Measurements from ENCODE around the gene C2CD2. TPM values are rescaled to one million over a fixed set of nuclear protein-coding genes. Genes with fewer than 3 reads are reported as not detected.

The C2CD2 gene
- total and polyA plus RNA-seq, 10 of the 15 experiments (the other 5 are each of a cell fraction or from before 2014, with no cell fraction given) = 2.2 to 30.9 (median 9.9) TPM

DNA sequence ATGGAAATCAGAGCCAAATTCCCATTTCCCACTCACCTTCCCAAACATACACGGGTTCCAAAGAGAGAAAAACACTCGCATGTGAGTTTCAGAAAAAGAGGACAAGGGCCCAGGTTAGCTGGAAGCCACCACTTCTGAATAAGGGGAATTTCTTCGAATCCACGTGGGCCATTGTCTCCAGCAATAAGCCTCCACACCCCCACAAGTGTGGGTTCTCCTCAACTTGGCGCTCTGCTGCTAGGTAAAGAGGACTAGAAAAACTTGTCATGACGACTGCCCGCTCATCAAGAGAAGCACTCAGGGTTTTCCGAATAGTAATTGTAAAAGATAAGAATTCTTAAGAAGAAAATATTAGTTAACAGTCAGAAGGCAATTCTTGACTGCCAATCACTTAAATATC lies 105.3 kb downstream of the C2CD2 start (continued):
- no peak for TF ChIP-seq E2F8 (IDR thresholded peaks at IDR 0.05; ENCODE audit: low read depth, partially characterized antibody)
- TF ChIP-seq, protein P1, sequence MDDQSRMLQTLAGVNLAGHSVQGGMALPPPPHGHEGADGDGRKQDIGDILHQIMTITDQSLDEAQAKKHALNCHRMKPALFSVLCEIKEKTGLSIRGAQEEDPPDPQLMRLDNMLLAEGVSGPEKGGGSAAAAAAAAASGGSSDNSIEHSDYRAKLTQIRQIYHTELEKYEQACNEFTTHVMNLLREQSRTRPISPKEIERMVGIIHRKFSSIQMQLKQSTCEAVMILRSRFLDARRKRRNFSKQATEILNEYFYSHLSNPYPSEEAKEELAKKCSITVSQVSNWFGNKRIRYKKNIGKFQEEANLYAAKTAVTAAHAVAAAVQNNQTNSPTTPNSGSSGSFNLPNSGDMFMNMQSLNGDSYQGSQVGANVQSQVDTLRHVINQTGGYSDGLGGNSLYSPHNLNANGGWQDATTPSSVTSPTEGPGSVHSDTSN (IDR thresholded peaks at IDR 0.05; ENCODE audit: insufficient replicate concordance, low read depth, low read length) = no peak
- TF ChIP-seq, protein P2, sequence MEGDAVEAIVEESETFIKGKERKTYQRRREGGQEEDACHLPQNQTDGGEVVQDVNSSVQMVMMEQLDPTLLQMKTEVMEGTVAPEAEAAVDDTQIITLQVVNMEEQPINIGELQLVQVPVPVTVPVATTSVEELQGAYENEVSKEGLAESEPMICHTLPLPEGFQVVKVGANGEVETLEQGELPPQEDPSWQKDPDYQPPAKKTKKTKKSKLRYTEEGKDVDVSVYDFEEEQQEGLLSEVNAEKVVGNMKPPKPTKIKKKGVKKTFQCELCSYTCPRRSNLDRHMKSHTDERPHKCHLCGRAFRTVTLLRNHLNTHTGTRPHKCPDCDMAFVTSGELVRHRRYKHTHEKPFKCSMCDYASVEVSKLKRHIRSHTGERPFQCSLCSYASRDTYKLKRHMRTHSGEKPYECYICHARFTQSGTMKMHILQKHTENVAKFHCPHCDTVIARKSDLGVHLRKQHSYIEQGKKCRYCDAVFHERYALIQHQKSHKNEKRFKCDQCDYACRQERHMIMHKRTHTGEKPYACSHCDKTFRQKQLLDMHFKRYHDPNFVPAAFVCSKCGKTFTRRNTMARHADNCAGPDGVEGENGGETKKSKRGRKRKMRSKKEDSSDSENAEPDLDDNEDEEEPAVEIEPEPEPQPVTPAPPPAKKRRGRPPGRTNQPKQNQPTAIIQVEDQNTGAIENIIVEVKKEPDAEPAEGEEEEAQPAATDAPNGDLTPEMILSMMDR (IDR thresholded peaks at IDR 0.05 in 2 of 3, conservative IDR thresholded peaks at IDR 0.05 in 1 of 3; ENCODE audit: control insufficient read depth in 2 of 3, extremely low read depth in 1 of 3, insufficient read depth in 1 of 3, low read depth in 3 of 3, low read length in 3 of 3) = no peak
- no peak for TF ChIP-seq HDAC6 (IDR thresholded peaks at IDR 0.05; ENCODE audit: unreplicated experiment)
- no peak for TF ChIP-seq NFYA (IDR thresholded peaks at IDR 0.05; ENCODE audit: borderline replicate concordance, low read depth, low read length)
- TF ChIP-seq NBN (IDR thresholded peaks at IDR 0.05) = no peak
- TF ChIP-seq CHD4 (IDR thresholded peaks at IDR 0.05) = no peak
- TF ChIP-seq BACH1 (IDR thresholded peaks at IDR 0.05; ENCODE audit: borderline replicate concordance) = no peak
- TF ChIP-seq SPI1 (IDR thresholded peaks at IDR 0.05; ENCODE audit: borderline replicate concordance, insufficient read depth, low read depth, low read length) = no peak
- no peak for TF ChIP-seq STAT1 (conservative IDR thresholded peaks at IDR 0.05)

Measured in GM12878 (cell line).